Breast epithelium (tissue), 4 donors: ENCODE measurements around the gene UTP14A. TPM values are rescaled to one million over a fixed set of nuclear protein-coding genes. Genes with fewer than 3 reads are reported as not detected.

ENCODE experiments used
- DNase-seq, 2 donors: peaks; one replicate each; pipeline ENCODE4 v3.0.0-alpha.2; 2019; ENCODE audit warnings: low spot score in 2 of 2
- H3K27ac ChIP-seq, 2 donors: fragments of 200-600 bp; sonication (generic) in 1 of 2; one replicate each; pipeline ENCODE4 v1.5.1; 2016 to 2019; ENCODE audit warnings: mild to moderate bottlenecking in 1 of 2
- H3K27me3 ChIP-seq, 2 donors: fragments of 200-600 bp; sonication (generic) in 1 of 2; one replicate each; pipeline versions ENCODE4 v1.5.1 to v1.6.0; 2017 to 2019; ENCODE audit warnings: control low read depth in 1 of 2, mild to moderate bottlenecking in 1 of 2
- H3K36me3 ChIP-seq: fragments of 200-600 bp; one replicate; pipeline ENCODE4 v1.5.1; 2019
- H3K4me1 ChIP-seq, 2 donors: fragments of 200-600 bp; sonication (generic); one replicate each; pipeline ENCODE4 v1.5.1; 2016 to 2019; ENCODE audit warnings: control low read depth in 1 of 2
- H3K4me3 ChIP-seq, 3 donors: fragments of 200-600 bp; sonication (generic); 1 replicate in 2 of 3; 2 replicates in 1 of 3; pipeline ENCODE4 v1.5.1; 2016 to 2019; ENCODE audit warnings: mild to moderate bottlenecking in 3 of 3, moderate library complexity in 2 of 3
- H3K9me3 ChIP-seq, 2 donors: fragments of 200-600 bp; sonication (generic) in 1 of 2; one replicate each; pipeline ENCODE4 v1.5.1; 2016 to 2019; ENCODE audit warnings: control low read depth in 1 of 2
- CTCF ChIP-seq, 3 donors: fragments of 450-650 bp; IDR thresholded peaks; one replicate each; pipeline ENCODE4 v1.5.1; 2016 to 2017; ENCODE audit warnings: antibody characterized with exemption in 3 of 3, mild to moderate bottlenecking in 3 of 3, moderate library complexity in 3 of 3
- POLR2A ChIP-seq: fragments of 450-650 bp; IDR thresholded peaks from one replicate; pipeline ENCODE4 v1.6.1; 2016; ENCODE audit warnings: antibody characterized with exemption, mild to moderate bottlenecking, moderate library complexity
- POLR2AphosphoS5 ChIP-seq, 3 donors: sonication (generic); formaldehyde crosslinking; IDR thresholded peaks; one replicate each; pipeline ENCODE4 v1.6.1; 2017; ENCODE audit warnings: antibody characterized with exemption in 3 of 3
- intact Hi-C: fragments of 100-400 bp; cut with DNase I; formaldehyde crosslinking; loops from one replicate; pipeline ENCODE4 v1.15.1; 2023; ENCODE audit warnings: low total_unique reads
- total RNA-seq, 3 donors: library from RNA; depleted of rRNA; stranded (reverse); fragments of >200 nt; gene quantifications; one replicate each; pipeline ENCODE4 v1.1.0, GENCODE V29; 2016

UTP14A gene
- total RNA-seq, 3 donors from 2014 or later, result 17.3 to 22.6 (median 20.8) TPM

- DNase-seq, result peak; percentile 87 to 88
- no peaks in the 10 kb centered on the region for H3K9me3 ChIP-seq
- TF ChIP-seq CTCF (IDR thresholded peaks at IDR 0.05) (no peak), POLR2AphosphoS5 (IDR thresholded peaks at IDR 0.05) (peak in 2 of 3 donors; percentile 30 to 44), POLR2A (no peak)
- intact Hi-C loops, result loop anchor here (10.0 kb wide), 1 partner anchor 53 kb away; the partner anchor contains the start of gene BCORL1
- no peaks in the 10 kb centered on the region for H3K4me1 ChIP-seq
- H3K27ac ChIP-seq, result peak overlapping the region; percentile 80 to 91
- H3K36me3 ChIP-seq, result no peaks in the 10 kb centered on the region
- peaks cover 0 to 27% of the 10 kb centered on the region in 2 donors for H3K27me3 ChIP-seq
- peak overlapping the region; percentile 51 to 74 (median 60) for H3K4me3 ChIP-seq
Observed at GRCh38 chrX:129931411-129932015, 25.5 kb downstream of the UTP14A start.

- Histone ChIP-seq H3K9me3 (no peaks in the 10 kb centered on the region), H3K4me1 (no peaks in the 10 kb centered on the region), H3K4me3 (peak overlapping the region; percentile 51 to 74 (median 60)), H3K27me3 (peaks cover 0 to 27% of the 10 kb centered on the region in 2 donors), H3K27ac (peak overlapping the region; percentile 80 to 91), H3K36me3 (no peaks in the 10 kb centered on the region)
- no peak for TF ChIP-seq CTCF (IDR thresholded peaks at IDR 0.05)
- TF ChIP-seq POLR2A, result no peak
- TF ChIP-seq POLR2AphosphoS5 (IDR thresholded peaks at IDR 0.05), result no peak
- DNase-seq, result peak; percentile 81 to 83
- intact Hi-C loops, result loop anchor here (10.0 kb wide), 1 partner anchor 53 kb away; the partner anchor contains the start of gene BCORL1
Observed at GRCh38 chrX:129932016-129932820, 26.3 kb downstream of the UTP14A start.

- peak overlapping the region; percentile 51 to 74 (median 60) for H3K4me3 ChIP-seq
- intact Hi-C loops, result loop anchor here (10.0 kb wide), 1 partner anchor 52 kb away; the partner anchor contains the start of gene BCORL1
- no peak for DNase-seq
- peak overlapping the region; percentile 68 to 80 for H3K27ac ChIP-seq
- H3K36me3 ChIP-seq, result no peaks in the 10 kb centered on the region
- TF ChIP-seq CTCF (IDR thresholded peaks at IDR 0.05), result no peak
- TF ChIP-seq POLR2A, result no peak
- TF ChIP-seq POLR2AphosphoS5 (IDR thresholded peaks at IDR 0.05), result no peak
- H3K27me3 ChIP-seq, result peaks cover 0 to 27% of the 10 kb centered on the region in 2 donors
- no peaks in the 10 kb centered on the region for H3K9me3 ChIP-seq
- no peaks in the 10 kb centered on the region for H3K4me1 ChIP-seq
Observed at GRCh38 chrX:129932821-129933321, 26.9 kb downstream of the UTP14A start.

- Histone ChIP-seq H3K4me3 (no peak overlapping the region), H3K4me1 (no peaks in the 10 kb centered on the region), H3K9me3 (no peaks in the 10 kb centered on the region), H3K36me3 (no peaks in the 10 kb centered on the region), H3K27me3 (peaks cover 0 to 26% of the 10 kb centered on the region in 2 donors), H3K27ac (no peak overlapping the region)
- intact Hi-C loops, result loop anchor here (10.0 kb wide), 1 partner anchor 51 kb away; the partner anchor contains the start of gene BCORL1
- DNase-seq, result no peak
- no peak for TF ChIP-seq POLR2AphosphoS5 (IDR thresholded peaks at IDR 0.05)
- no peak for TF ChIP-seq POLR2A
- TF ChIP-seq CTCF (IDR thresholded peaks at IDR 0.05), result no peak
Observed at GRCh38 chrX:129933700-129934099, 27.7 kb downstream of the UTP14A start.
